Stimulated activated CD4-positive, alpha-beta T cell treated with anti-CD3 and anti-CD28 coated beads, Interleukin-12 subunit alpha, Interleukin-12 subunit beta, amount 100 ng/mL, for 24 hours (primary cell): ENCODE measurements around the gene ATP8B4.
A peak's percentile ranks its signal among the peaks of the same experiment; 100 is the strongest.

Source experiments
- DNase-seq, 2 experiments: peaks; one replicate each; pipeline ENCODE4 v3.0.0-alpha.2; 2020; ENCODE audit warnings: low read depth in 2 of 2

Gene ATP8B4

GRCh38 chr15:50061503-50061902 is 57.5 kb downstream of the ATP8B4 start:
- no peak for DNase-seq

- DNase-seq = no peak
Measured at GRCh38 chr15:50059883-50060282, 59.1 kb downstream of the ATP8B4 start.

- DNase-seq = no peak
Measured at GRCh38 chr15:50059203-50059772, 59.7 kb downstream of the ATP8B4 start.

DNA sequence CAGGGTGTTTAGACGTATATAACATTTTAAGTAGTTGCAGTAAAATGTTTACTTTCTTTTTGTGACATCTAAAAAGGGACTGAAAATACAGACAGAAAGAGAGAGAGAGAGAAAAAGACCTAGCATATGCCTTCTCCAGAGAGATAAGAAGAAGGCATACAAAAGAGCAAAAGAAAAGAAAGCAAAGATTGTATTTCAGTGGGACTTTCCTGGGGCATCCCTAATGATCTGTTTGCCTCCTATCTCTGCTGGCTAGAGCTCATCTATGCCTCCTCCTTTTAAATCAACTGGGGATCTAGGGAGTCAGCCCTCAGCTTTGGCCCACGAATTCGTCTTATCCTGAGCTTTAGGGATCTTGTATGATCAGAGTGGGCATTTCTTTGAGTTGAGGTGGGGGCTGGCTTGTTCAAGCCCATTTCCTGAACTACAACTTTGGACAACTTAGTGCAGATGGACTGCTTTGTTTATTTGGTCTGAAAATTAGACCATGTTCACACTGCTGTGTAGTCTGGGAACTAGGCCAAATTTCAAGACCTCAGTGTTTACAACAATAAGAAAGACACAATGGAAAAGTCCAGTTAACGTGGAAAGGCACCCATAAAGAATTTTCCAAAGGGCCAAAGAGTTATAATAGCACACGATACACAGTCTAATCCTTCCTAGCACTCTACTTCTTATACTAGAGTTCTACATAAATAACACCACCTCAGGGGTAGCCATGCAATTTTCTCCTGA is 61.0 kb downstream of the ATP8B4 start:
- no peak for DNase-seq

GRCh38 chr15:50057196-50057595 is 61.8 kb downstream of the ATP8B4 start:
- no peak for DNase-seq

DNA sequence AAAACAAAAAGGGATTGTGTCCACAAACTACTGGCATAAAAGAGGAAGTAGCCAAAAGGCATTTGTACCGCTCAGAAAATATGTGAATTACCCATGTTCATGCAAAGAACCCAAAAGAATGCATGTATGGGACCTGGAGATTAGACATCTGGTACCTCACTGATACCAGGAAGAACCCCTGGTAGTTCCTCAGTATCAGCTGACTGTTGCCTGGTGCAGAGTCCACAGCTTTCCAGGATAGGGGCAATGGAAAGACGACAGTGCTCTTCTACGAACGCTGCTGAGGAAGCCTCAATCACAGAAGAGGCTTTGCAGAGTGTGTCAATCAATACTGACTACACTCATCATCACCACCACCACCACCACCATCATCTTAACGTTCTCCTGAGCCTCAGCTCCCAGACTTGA is 63.3 kb downstream of the ATP8B4 start:
- no peak for DNase-seq

- DNase-seq = no peak
Measured at GRCh38 chr15:50055332-50055731, 63.7 kb downstream of the ATP8B4 start.

DNA sequence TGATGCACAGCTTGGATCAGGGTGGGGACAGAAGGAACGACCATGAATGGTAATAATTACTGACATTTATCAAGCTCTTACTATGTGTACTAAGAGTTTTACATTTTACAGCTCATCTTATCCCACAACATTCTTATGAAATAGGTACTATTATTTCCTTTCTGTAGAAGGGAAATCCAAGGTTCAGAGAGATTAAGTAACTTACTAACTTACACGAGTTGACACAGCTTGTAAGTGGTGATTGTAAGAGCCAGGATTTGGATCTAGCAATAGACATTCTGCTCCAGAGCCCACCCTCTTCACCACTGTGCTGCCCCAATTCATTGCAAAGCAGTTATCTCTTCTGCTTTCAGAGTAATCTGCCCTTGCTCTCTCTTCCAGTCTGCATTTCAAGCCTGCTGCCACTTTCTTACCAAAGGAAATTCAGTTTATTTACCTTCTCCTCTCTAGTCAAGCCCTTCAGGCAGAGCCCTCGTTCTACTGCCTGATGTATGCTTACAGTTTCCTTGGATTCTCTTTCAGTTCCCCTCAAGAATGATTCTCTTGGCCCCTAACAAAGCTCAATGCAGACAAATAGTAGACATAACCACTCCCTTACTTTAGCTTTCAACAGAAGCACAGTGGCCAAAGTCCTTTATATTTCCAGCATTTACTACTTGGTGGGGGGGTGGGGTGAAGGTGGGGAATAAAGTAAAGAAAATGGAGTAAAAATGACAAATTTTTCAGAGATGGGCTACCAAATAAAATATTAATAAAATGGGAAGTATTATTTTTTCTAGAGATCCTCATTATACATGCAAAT is 65.8 kb downstream of the ATP8B4 start:
- no peak for DNase-seq

DNA sequence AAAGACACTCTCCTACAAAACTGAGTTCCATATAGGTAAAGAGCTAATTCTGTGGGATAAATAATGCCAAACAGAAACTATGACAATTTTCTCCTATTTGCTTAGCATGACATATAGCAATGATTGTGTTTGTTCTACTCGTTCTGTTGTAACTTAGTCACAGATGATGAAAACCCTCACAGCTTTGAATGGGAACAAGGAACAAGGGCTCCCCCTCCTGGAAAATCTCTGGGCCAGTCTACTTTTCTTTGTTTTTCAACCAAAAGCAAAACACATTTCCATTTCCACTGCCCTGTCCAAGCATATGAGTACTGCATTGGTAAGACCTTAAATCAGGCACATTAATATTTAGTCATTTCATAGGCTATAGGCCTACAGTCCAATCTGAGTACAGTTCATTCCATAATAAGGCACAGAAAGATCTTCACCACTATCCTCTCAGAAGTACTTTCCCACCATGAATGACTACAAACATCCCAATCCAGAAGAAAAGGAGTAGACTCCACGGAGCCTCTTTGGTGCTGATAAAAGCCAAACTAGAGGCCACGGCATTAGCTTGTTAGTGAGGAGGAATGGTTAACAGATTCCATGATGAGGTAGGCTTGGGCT is 67.1 kb downstream of the ATP8B4 start:
- DNase-seq = peak in 1 of 2 experiments; percentile 9

DNA sequence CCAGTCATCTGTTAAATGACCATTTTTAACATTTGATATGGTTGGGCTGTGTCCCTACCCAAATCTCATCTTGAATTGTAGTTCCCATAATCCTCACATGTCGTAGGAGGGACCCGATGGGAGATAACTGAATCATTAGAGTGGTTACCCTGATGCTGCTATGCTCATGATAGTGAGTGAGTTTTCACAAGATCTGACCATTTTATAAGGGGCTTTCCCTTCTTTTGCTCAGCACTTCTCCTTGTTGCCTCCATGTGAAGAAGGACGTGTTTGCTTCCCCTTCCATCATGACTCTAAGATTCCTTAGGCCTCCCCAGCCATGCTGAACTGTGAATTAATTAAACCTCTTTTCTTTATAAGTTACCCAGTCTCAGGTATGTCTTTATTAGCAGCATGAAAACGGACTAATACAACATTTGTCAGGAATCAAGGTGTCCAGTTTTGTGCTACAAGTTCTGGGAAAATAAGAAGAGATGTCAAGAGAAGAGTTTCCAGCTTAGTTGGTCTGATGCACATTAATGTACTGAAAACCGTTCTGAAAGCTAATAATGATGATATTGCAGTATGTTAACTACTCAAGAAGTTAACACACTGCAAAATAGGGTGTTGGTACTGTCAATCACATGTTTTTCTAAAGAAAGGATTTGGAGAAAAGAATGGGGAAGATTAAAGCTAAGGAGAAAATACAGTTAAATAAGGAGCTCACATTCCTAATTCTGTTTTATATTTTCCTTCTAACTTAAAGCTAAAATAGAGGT is 67.9 kb downstream of the ATP8B4 start:
- DNase-seq = no peak

DNA sequence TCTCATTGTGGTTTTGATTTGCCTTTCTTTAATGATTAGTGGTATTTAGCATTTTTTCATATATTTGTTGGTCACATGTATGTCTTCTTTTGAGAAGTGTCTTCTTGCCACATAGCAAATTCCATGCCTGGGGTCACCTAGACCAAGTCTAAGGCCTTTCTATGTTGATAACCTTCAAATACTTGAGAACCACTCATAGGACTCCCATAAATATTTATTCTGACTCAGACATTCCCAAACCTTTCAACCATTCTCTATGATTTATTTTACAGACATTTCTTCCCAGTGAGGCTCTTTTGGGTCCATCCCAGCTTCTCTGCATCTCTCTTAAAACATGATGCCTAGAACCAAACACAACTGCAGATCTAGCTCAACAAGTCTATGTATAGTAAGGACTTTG is 69.2 kb downstream of the ATP8B4 start:
- DNase-seq = no peak

DNA sequence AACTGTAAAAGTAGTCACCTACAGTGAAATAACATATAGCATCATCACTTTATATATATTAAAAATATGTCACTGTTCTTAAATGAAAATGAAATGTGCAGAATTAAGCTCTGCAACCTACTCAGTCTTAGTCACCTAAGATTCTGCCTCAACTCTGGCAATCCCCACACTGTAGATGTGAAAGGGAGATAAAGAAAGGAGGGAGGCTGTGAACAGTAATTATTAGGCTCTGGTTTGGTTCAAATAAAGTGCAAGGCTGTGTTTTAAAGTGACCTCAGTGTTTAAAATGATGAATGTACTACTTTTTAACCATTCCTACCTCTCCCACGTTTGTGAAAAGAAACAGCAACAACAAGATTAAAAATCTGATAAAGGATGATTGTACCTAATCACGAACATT is 72.2 kb downstream of the ATP8B4 start:
- no peak for DNase-seq

GRCh38 chr15:50046159-50046558 is 72.9 kb downstream of the ATP8B4 start:
- DNase-seq = no peak

- no peak for DNase-seq
Measured at GRCh38 chr15:50044904-50045303, 74.1 kb downstream of the ATP8B4 start.

DNA sequence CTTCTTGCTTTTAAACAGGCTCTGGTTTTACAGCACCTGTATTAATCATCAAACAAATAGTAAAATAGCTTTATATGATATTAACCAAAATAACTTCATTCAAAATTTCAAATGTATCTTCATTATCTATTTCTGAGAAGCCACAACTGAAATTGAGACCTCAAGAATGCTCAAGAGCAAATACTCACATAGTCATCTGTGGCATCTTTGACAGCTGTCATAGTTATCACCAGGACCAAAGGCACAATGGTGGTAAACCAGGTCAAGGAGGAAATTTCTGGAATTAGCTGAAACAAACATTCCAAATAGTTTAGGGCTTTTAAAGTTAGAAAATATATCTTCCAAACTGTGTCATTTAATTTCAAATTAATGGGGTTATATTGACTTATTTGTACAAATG is 74.6 kb downstream of the ATP8B4 start:
- no peak for DNase-seq

GRCh38 chr15:50042775-50043174 is 76.3 kb downstream of the ATP8B4 start:
- DNase-seq = no peak

DNA sequence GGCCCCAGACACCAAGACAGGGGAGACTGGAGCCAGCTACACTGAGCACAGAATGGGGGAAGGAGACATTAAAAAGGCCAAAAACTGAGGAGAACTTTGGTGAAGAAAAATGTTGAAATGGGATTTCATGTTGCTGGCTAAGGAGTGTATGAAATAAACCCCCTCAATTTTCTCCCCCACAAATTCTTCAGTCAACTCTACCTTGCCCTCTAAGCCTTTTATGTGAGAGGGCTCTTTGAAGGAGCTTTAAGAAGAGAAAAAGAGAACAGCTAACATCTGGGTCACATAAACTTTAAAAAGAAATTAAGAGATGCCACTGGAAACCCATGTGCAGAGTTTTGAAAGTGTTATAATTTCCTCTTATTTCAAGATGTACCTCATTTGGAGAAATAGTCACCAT is 88.6 kb downstream of the ATP8B4 start:
- no peak for DNase-seq

- DNase-seq = no peak
Measured at GRCh38 chr15:50028326-50028725, 90.7 kb downstream of the ATP8B4 start.

DNA sequence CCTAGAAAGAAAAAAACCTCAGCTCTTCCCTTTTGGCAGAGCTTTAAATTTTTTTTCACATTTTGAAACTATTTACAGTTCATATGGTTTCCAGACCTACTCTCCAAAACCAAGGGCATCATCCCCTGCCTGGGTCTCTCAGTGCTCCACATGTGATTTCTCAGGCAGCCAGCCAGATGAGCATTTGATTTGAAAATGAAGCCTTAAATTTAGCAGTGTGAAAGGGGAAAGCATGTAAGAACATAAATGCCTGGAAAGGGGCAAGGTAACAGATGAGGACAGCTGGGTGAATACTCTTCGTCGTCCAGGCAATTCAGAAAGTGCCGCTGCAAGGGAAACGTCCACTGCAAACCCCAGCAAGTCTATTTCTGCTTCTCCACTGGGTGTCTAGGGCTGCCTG is 94.8 kb downstream of the ATP8B4 start:
- DNase-seq = no peak

GRCh38 chr15:50018491-50018890 is 100.5 kb downstream of the ATP8B4 start:
- DNase-seq = no peak

- no peak for DNase-seq
Measured at GRCh38 chr15:50017522-50017921, 101.5 kb downstream of the ATP8B4 start.

- DNase-seq = no peak
Measured at GRCh38 chr15:50016951-50017350, 102.1 kb downstream of the ATP8B4 start.
